ENCODE results near the gene SYT6. TPM values are rescaled to one million over a fixed set of nuclear protein-coding genes. Genes with fewer than 3 reads are reported as not detected.

Gene SYT6
- total RNA-seq, 2 experiments from 2014 or later, result not detected

DNA sequence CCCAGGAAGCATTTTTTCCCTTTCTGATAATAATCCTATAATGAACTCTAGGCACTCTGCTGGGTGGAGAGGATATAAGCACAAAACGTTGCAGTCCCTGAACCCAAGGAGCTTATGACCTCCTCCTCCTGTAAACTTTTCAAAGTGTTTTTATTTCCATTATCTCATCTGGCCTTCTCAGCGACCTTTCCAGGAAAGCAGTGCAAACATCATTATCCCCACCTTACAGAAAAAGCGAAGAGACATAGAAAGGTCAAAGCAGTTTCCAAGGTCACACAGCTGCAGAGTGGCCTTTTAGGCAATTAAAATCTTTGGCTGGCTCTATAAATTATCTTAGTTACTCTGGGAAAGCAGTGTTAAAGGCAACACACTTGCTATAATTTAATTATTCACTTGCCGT is 110.6 kb downstream of the SYT6 start:
- POLR2A ChIA-PET, result no interaction called here
- CTCF ChIA-PET, result interaction anchor here (0.6 kb wide), 1 partner anchor 240 kb away, joined by 5 read pairs; no protein-coding TSS in a partner anchor
- Mint-ChIP-seq H3K4me1 (peaks cover 4% of the 10 kb centered on the region), H3K9me3 (no peaks in the 10 kb centered on the region), H3K4me3 (no peak overlapping the region), H3K27me3 (peaks cover 13% of the 10 kb centered on the region), H3K36me3 (ENCODE audit: low read depth) (no peaks in the 10 kb centered on the region), H3K27ac (no peak overlapping the region)
- DNase-seq, result no peak

- H3K4me1 Mint-ChIP-seq, result peaks cover 4% of the 10 kb centered on the region
- CTCF ChIA-PET, result no interaction called here
- no peak overlapping the region for H3K4me3 Mint-ChIP-seq
- POLR2A ChIA-PET, result no interaction called here
- DNase-seq, result no peak
- no peak overlapping the region for H3K27ac Mint-ChIP-seq
- no peaks in the 10 kb centered on the region for H3K9me3 Mint-ChIP-seq
- no peaks in the 10 kb centered on the region for H3K36me3 Mint-ChIP-seq (ENCODE audit: low read depth)
- H3K27me3 Mint-ChIP-seq, result peaks cover 10% of the 10 kb centered on the region
Observed at GRCh38 chr1:114040273-114041015, 113.2 kb downstream of the SYT6 start.

Other genes starting within 250 kb of the SYT6 start
- 10 to 100 TPM; 53.7 to 56.7 TPM for gene AP4B1, start 249.1 kb downstream of the SYT6 start, total RNA-seq
- 10 to 100 TPM; 13.2 to 14.4 TPM for gene DCLRE1B, start 248.5 kb downstream of the SYT6 start, total RNA-seq
- gene HIPK1, start 224.5 kb downstream of the SYT6 start, total RNA-seq, result 10 to 100 TPM; 89.5 to 92.5 TPM
- gene OLFML3, start 174.4 kb downstream of the SYT6 start, total RNA-seq, result under 1 TPM; 0.20 to 0.45 TPM

Data from activated CD4-positive, alpha-beta memory T cell treated with anti-CD3 and anti-CD28 coated beads, Interleukin-2, amount 10 ng/mL, durations not matched to agents 7 days and 5 days (primary cell).